Stimulated activated CD4-positive, alpha-beta T cell treated with anti-CD3 and anti-CD28 coated beads, Interleukin-4, amount 100 ng/mL, for 4 hours (primary cell): ENCODE data around the gene RBL2.
"Not testable (repeated sequence)": the region's sequence is repeated elsewhere in the genome, so short reads cannot be mapped to it uniquely, and the experiment has no call there.

Experiments
- DNase-seq, 2 experiments: peaks; one replicate each; pipeline ENCODE4 v3.0.0-alpha.2; 2020

Gene RBL2

GRCh38 chr16:53506254-53506653 lies 72.0 kb downstream of the RBL2 start:
- DNase-seq, result no peak

DNA sequence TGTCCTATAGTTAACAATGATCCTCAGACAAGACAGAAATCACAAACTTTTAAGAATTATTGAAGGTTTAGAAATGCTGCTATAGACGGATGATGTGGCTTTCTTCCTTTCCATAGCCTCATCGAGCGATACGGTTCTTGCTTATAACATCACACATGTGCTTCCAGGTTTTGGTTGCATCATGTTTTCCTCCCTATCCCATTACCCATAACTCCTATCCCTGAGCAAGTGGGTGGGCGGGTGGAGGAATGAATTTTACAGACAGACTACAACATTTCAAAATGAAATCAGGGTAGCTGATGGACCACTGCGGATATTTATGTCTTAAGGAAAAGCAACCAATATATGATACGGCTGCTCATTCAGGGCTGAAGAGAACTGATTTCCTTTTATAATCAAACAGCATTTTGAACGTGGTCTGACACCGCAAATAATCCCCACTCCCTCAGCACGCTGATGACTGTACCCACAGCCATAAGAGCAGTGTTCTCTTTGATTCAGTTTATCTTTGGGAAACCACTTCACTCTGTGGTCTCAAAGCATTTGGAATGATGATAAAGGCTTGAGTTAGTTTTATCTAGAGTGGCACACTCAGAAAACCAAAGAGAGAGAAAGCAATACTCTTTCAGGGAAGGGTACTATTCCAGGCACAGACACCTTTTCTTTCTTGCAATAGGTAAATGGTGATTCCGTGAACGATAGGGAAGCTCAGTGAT lies 73.4 kb downstream of the RBL2 start:
- no peak for DNase-seq

DNA sequence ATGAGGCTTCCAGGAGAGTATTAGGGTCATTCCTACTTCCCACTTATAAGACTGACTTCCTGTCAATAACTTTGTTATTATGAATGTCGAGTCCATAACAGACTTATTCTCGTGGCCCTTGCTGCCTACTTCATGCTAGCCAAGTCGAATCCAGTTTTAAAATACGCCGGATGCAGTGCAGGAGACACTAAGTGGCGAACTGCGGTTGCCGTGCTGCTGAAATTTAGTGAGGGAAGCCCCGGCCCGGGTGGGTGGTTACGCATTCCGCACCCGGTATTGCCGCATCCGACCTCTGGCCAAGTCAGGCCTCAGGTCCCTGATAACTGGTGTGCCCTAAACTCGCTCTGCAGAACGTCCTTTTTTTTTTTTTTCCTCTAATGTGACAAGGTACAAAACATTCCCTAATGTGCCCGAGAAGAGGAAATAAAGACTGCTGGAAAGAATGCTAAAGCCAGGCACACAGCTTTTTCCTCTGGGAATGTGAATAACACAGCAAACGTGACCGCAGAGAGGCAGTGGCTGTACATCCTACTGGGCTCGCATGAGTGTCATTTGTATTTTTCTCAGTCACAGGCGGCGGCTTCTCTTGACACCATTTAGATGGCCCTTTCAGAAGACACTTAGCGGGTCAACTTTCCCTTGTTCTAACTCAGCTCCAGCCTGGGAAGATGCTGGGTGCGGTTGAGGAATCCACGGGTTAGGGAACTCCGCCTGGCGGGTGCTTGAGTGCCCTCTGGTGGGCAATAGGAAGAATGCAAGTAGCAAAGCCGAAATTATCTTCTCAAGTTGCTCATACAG lies 75.8 kb downstream of the RBL2 start:
- peak; percentile 36 to 41 for DNase-seq

GRCh38 chr16:53510704-53511070 lies 76.4 kb downstream of the RBL2 start:
- no peak for DNase-seq

DNA sequence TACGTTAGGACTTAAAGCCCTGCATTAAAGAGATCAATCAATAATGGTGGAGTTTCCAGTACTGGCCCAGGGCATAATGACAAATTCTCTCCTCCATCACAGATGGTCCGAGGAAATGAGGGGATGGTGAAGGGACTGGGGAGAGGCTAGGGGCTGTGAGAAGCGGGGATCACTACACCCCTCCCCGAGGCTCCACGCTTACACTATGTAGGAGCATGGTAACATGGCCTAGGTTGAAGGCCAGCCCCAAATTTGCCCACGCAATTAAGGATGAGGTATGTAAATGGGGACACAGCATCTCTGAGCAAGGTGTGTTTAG lies 76.8 kb downstream of the RBL2 start:
- no peak for DNase-seq

DNA sequence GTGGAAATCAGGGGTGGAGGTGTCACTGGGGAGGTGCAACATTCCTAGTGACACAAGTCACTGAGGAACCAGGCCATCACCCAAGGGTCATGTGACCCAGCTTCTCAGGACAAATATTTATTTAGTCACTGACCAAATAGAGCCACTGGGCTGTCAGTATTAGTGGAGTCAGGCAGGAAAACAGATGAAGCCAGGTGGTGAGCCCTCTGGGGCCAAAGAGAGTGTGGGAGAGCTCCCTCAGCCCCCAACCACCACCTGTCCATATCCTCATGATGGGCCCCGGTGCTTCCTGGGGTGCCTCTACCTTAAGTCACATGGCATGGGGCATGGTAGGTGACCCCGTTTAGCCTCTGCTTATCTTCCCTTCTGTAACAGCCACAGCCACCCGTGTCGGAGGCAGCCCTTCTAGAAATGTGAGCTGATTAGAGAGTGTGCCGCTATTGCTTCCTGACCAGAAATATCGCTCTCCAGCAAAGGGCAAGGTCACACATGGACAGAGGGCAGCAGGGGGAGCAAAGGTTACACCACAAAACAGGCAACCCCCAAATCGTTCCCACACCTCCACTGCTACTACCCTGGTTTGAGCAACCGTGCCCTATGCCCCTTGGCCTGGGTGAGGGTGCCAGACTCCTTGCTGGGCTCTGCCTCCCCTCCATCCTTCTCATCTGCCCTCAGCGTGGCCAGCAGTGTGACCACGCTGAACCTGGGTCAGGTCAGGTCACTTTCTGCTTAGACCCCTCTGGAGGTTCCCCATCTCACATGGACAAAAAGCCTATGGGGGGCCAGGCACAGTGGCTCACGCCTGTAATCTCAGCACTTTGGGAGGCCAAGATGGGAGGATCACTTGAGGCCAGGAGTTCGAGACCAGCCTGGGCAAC lies 77.4 kb downstream of the RBL2 start:
- no peak for DNase-seq

GRCh38 chr16:53512795-53513194 lies 78.5 kb downstream of the RBL2 start:
- not testable (repeated sequence) for DNase-seq

- DNase-seq, result no peak
These were observed 81.0 kb downstream of the RBL2 start for GRCh38 chr16:53515259-53515658.

DNA sequence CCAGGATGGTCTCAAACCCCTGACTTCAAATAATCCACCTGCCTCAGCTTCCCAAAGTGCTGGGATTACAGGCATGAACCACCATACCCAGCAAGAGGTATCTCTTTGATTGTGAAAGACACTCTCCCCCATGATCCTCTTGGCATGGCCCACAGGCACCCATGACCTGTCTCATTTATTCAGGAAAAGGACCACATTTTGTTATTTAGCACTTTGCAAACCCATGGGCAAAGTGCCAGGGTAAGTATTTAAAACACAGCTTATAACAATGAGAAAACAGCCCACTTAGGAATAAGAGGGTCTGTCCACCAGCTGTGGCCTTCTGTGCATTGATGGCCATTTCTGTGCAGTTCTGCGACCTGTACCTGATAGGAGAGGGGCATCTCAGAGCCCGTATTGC lies 81.5 kb downstream of the RBL2 start:
- no peak for DNase-seq

GRCh38 chr16:53517851-53518250 lies 83.6 kb downstream of the RBL2 start:
- no peak for DNase-seq

DNA sequence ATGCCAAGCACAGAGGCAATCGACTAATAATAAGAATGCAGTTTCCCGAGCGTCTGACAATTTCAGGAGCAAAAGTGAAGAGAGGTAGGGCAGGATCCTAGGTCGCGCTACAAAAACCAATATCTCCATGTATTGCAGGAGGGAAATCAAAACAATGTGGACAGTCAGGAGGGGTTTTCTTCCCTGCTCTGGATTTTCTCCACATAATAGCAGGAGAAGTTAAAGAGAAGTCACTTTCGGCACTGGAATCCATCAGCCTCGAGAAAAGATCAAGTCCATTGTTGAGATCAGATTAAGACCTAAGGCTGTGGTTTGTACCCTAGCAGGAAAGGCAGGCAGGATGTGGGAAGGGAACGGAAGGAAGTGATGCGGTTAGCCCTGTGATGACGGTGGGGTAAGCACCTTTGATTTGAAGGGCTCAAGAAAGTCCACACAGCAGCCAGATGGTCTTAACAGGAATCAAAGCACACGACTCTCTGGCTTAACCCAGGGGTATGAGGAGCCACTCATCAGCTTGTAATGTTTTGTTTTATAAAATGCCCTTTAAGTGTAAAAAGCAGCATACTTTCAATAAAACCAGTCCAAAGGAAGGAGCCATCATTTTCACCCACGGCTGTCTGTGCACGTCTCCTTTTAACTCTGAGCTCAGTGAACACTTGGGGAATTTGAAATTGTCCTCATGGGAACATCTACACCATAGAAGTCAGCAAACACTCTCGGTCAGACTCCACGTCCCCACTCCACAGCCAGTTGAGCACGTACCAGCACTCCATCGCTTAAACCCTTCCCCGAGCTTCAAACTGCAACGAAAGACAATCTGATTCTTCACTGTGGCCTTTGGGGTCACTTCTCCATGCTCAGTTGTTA lies 84.5 kb downstream of the RBL2 start:
- DNase-seq, result peak; percentile 34 to 73

GRCh38 chr16:53519417-53520091 lies 85.3 kb downstream of the RBL2 start:
- no peak for DNase-seq

DNA sequence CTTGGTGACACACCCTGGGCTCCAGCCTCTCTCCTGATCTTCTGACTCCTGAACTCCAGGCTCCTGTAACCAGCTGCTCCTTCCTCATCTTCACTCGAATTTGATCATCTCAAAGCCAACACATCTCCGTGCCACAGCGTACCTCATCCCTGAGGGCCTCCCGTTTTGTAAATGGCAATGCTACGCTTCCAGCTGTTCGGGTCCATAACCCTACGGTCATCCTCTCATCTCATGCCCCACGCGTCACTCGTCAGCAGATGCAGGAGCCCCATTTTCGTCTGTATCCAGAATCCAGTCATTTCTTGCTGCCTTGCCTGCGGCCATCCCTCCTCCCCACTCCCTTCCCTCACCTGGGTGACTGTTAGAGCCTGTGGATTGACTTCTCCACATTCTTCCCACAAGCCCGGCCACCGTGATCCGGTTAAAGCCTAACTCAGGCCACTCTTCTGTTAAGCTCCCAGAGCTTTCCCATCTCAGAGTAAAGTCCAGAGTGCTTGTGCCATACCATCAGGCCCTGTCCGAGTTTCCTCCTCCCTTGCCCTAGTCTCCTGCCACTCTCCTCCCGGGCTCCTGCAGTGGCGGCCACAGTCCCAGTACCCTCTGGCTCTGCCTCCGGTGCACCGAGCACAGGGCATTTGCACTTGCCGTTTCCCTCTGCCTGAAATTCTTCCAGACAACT lies 89.0 kb downstream of the RBL2 start:
- no peak for DNase-seq

DNA sequence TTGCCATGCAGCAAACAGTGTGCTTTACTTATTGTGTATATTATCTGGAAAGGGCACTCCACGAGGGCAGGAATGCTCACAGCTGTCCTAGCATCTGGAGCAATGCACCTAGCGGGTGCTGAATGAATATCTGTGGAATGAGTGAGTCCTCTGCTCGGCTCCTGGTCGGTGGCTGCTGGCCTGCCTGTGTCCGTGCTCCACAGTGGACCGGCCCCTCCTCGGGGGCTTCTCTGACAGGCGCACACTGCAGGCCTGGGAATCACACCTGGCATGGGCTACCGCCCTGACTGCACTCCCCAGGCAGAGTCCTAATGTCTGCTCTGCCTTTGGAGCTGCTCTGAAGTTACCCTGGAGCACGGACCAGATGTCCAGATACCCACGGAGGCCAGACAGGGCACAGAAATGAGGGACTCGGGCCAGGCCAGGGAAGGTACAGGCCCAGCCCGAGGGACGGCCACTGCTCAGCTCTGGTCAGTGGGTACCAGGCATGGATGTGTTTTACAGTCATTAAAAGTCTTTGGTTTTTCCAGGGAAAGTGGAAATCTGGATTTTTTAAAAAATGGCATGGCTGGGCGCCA lies 89.8 kb downstream of the RBL2 start:
- DNase-seq, result no peak

DNA sequence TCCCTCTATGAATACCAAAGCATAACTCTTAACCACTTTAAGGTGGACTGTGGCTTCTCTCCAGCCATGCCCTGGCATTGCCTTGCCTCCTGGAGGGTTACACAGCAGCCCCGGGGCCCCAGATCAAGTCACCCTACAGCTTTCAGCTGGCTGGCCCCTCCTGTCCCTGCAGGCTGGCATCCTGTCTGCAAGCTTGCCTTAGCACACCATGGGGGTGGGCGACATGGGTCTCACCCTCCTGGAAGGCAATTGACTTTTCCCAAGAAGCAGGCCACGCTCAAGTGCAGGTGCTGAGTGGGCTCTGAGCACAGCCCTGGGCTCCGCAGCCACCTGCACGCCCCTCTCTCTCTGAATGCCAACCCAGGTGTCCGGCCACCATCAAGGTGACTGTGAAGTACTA lies 94.5 kb downstream of the RBL2 start:
- no peak for DNase-seq

- no peak for DNase-seq
These were observed 95.2 kb downstream of the RBL2 start for GRCh38 chr16:53529513-53529912.

DNA sequence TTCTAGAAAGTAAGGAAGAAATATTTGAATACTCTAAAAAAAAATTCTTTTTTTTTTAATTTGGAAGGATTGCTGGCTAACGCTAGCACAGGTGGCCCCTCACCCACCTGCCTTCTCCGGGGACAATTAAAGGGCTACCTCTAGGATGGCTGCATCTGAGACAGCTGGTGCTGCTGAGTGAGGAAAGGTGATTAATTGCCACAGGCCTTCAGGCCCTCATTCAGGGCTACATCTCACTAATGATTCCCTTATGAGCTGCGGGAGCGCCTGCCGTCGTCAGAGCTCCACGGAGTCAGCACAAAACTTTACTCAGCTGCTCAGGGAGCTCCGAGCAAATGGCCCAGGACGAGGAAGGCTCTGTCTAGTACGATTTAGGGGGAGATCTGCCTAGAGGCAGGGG lies 95.8 kb downstream of the RBL2 start:
- no peak for DNase-seq

DNA sequence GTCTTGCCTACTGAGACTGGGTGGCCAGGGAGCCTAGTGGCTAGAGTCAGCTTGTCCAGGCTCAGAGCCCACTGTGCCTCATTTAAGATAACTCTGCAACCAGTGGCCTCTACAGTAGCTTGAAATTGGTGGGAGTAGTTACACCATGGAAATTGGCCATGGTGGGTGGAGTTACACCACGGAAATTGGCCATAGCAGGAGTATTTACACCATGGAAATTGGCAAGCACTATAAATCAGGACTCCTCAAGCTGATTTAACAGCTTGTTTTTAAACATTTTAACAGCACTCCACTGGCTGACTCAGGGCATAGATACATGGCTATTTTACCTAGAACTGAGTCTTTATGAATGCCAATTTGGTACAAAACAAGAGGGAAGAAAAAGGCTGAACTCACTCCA lies 96.5 kb downstream of the RBL2 start:
- DNase-seq, result no peak

DNA sequence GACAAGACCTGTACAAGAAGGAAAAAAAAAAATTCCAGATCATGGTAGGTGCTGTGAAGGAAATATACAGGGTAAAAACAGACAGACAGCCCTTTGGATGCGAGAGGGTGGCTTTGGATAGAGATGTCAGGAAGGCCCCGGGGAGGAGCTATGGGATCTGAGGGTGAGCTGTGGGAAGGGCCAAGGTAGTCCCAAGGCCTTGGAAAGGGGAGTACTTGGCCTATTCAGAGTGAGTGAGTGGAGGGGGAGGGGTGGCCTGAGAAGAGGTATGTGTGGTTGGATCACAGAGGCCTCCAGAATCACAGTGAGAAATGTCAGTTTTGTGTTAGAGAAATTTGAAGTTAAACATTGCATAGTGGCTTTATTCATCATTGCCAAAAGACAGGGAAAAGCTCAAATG lies 99.9 kb downstream of the RBL2 start:
- DNase-seq, result no peak

DNA sequence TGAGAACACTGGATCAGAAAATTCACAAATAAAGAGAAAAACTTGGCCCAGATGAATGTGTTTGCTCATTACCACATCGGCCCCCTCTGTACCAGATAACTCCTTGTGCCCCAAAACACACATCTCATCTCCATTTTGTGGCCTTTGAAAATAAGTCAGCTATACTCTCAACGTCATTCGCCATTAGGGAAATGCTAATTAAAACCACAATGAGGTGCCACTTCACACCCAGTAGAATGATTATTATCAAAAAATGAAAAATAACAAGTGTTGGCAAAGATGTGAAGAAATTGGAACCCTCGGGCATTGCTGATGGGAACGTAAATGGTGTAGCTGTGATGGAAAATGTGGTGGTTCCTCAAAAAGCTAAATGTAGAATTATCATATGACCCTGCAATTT lies 103.4 kb downstream of the RBL2 start:
- no peak for DNase-seq

DNA sequence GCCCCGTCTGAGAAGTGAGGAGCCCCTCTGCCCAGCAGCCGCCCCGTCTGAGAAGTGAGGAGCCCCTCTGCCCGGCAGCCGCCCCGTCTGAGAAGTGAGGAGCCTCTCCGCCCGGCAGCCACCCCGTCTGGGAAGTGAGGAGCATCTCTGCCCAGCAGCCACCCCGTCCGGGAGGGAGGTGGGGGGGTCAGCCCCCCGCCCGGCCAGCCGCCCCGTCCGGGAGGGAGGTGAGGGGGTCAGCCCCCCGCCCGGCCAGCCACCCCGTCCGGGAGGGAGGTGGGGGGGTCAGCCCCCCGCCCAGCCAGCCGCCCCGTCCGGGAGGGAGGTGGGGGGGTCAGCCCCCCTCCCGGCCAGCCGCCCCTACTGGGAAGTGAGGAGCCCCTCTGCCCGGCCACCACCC lies 105.1 kb downstream of the RBL2 start:
- DNase-seq, result not testable (repeated sequence)
